A549 (cell line): ENCODE results near the gene MARCHF11. TPM values are rescaled to one million over a fixed set of nuclear protein-coding genes. Genes with fewer than 3 reads are reported as not detected.

Source experiments
- ATAC-seq, 2 experiments: fragments of 200-7000 bp in 1 of 2; fragments of >200 bp in 1 of 2; cut with Nextera tagmentation in 1 of 2; cut with Tn5 transposase in 1 of 2; 3 replicates each; pipeline versions ENCODE4 v1.8.0 to v1.9.1; 2018 to 2020; ENCODE audit warnings: mild to moderate bottlenecking in 1 of 2, moderate library complexity in 1 of 2
- CTCF ChIA-PET: fragments of 300-600 bp; sonication (Branson Sonifier 250); formaldehyde crosslinking; extraction: SDS; loops from one replicate; lab custom pipeline; 2021; ENCODE audit warnings: antibody characterized with exemption, inconsistent platforms; lab: Yijun Ruan, JAX
- POLR2A ChIA-PET: fragments of 350-600 bp; formaldehyde crosslinking; extraction: SDS; loops from one replicate; lab custom pipeline; 2021; ENCODE audit warnings: antibody characterized with exemption, inconsistent platforms; lab: Yijun Ruan, JAX
- DNase-seq, 2 experiments: peaks; one replicate each; pipeline versions ENCODE4 v3.0.0 to v3.0.0-alpha.2; 2011 to 2016; ENCODE audit warnings: low read depth in 1 of 2, low spot score in 1 of 2
- FAIRE-seq: peaks from 2 replicates; lab custom pipeline; 2011; peaks lifted over from hg19 to GRCh38; lab: Jason Lieb, UNC
- H3K27ac ChIP-seq, 2 experiments: fragments of >200 bp; sonication (Bioruptor Twin); formaldehyde crosslinking; 3 replicates each; pipeline ENCODE4 v1.5.1; 2016 to 2017
- H3K4me1 ChIP-seq: fragments of >200 bp; sonication (Bioruptor Twin); formaldehyde crosslinking; 3 replicates; pipeline ENCODE4 v1.6.1; 2016
- H3K4me2 ChIP-seq: fragments of >200 bp; sonication (Bioruptor Twin); formaldehyde crosslinking; 3 replicates; pipeline ENCODE4 v1.6.1; 2016
- H3K4me3 ChIP-seq: fragments of >200 bp; sonication (Bioruptor Twin); formaldehyde crosslinking; 3 replicates; pipeline ENCODE4 v1.5.1; 2016
- H3K9me3 ChIP-seq: fragments of >200 bp; sonication (Bioruptor Twin); formaldehyde crosslinking; 3 replicates; pipeline ENCODE4 v1.6.1; 2016
- ATOH8 ChIP-seq: fragments of 250-450 bp; sonication (Bioruptor Pico); IDR thresholded peaks from 2 replicates; pipeline ENCODE4 v1.5.0; 2020; ENCODE audit warnings: low read depth, mild to moderate bottlenecking, moderate library complexity
- CEBPB ChIP-seq, 2 experiments: fragments of >200 bp in 1 of 2; sonication (Bioruptor Twin) in 1 of 2; formaldehyde crosslinking in 1 of 2; IDR thresholded peaks; 2 replicates each; pipeline ENCODE4 v1.6.1; 2012 to 2016
- EHF ChIP-seq: fragments of 250-450 bp; sonication (Bioruptor Pico); IDR thresholded peaks from 2 replicates; pipeline ENCODE4 v1.5.0; 2020; ENCODE audit warnings: mild to moderate bottlenecking
- EHMT2 ChIP-seq: fragments of 200-600 bp; sonication (generic); IDR thresholded peaks from 2 replicates; pipeline ENCODE4 v1.6.1; 2016; ENCODE audit warnings: antibody characterized with exemption, low read depth, mild to moderate bottlenecking, moderate library complexity
- EP300 ChIP-seq, 2 experiments: fragments of >200 bp; sonication (Bioruptor Twin); formaldehyde crosslinking; IDR thresholded peaks; 2 replicates in 1 of 2; 3 replicates in 1 of 2; pipeline ENCODE4 v1.6.1; 2016 to 2017
- FOSL2 ChIP-seq, 2 experiments: fragments of 450-650 bp in 1 of 2; fragments of >200 bp in 1 of 2; sonication (Bioruptor Twin) in 1 of 2; formaldehyde crosslinking; IDR thresholded peaks; 2 replicates each; pipeline versions ENCODE4 v1.5.0 to v1.6.1; 2016 to 2020; ENCODE audit warnings: mild to moderate bottlenecking in 1 of 2, moderate library complexity in 1 of 2
- FOXS1 ChIP-seq: fragments of 250-450 bp; sonication (Bioruptor Pico); IDR thresholded peaks from 2 replicates; pipeline ENCODE4 v1.5.0; 2020; ENCODE audit warnings: mild to moderate bottlenecking, moderate library complexity
- GATA3 ChIP-seq: IDR thresholded peaks from 2 replicates; pipeline ENCODE4 v1.6.1; 2012; ENCODE audit warnings: borderline replicate concordance
- HEYL ChIP-seq: fragments of 250-450 bp; sonication (Bioruptor Pico); IDR thresholded peaks from 2 replicates; pipeline ENCODE4 v1.8.0; 2021; ENCODE audit warnings: mild to moderate bottlenecking, moderate library complexity
- HOXA7 ChIP-seq: fragments of 250-450 bp; sonication (Bioruptor Pico); IDR thresholded peaks from 2 replicates; pipeline ENCODE4 v1.5.0; 2020; ENCODE audit warnings: mild to moderate bottlenecking, moderate library complexity
- HOXB13 ChIP-seq: fragments of 250-450 bp; sonication (Bioruptor Pico); IDR thresholded peaks from 2 replicates; pipeline ENCODE4 v1.5.0; 2020; ENCODE audit warnings: low read depth, mild to moderate bottlenecking, moderate library complexity
- MAZ ChIP-seq: fragments of 150-350 bp; IDR thresholded peaks from 2 replicates; pipeline ENCODE4 v1.6.1; 2014; ENCODE audit warnings: antibody characterized with exemption, low read depth, low read length, borderline replicate concordance
- NPAS2 ChIP-seq: fragments of 250-450 bp; sonication (Bioruptor Pico); IDR thresholded peaks from 2 replicates; pipeline ENCODE4 v1.8.0; 2022; ENCODE audit warnings: mild to moderate bottlenecking, moderate library complexity, borderline replicate concordance
- NR3C1 ChIP-seq: fragments of >200 bp; sonication (Bioruptor Twin); formaldehyde crosslinking; IDR thresholded peaks from 3 replicates; pipeline ENCODE4 v1.6.1; 2017
- POLR2A ChIP-seq: IDR thresholded peaks from 2 replicates; pipeline ENCODE4 v1.6.1; 2012; ENCODE audit warnings: mild to moderate bottlenecking, low read length
- RARB ChIP-seq: fragments of 250-450 bp; sonication (Bioruptor Pico); IDR thresholded peaks from 2 replicates; pipeline ENCODE4 v1.8.0; 2021; ENCODE audit warnings: mild to moderate bottlenecking, moderate library complexity
- RCOR1 ChIP-seq: fragments of 150-350 bp; IDR thresholded peaks from 2 replicates; pipeline ENCODE4 v1.6.1; 2014; ENCODE audit warnings: antibody characterized with exemption, low read length, low read depth
- RNF2 ChIP-seq: fragments of 200-600 bp; sonication (generic); IDR thresholded peaks from 2 replicates; pipeline ENCODE4 v1.6.1; 2016; ENCODE audit warnings: low read depth, mild to moderate bottlenecking, antibody characterized with exemption, moderate library complexity, borderline replicate concordance
- SMC3 ChIP-seq: fragments of >200 bp; sonication (Bioruptor Twin); formaldehyde crosslinking; IDR thresholded peaks from 3 replicates; pipeline ENCODE4 v1.6.1; 2018; ENCODE audit warnings: inconsistent platforms
- TFCP2L1 ChIP-seq: fragments of 250-450 bp; sonication (Bioruptor Pico); IDR thresholded peaks from 2 replicates; pipeline ENCODE4 v1.5.0; 2021; ENCODE audit warnings: mild to moderate bottlenecking
- TP53 ChIP-seq: fragments of 250-450 bp; sonication (Bioruptor Pico); IDR thresholded peaks from 2 replicates; pipeline ENCODE4 v1.5.0; 2021; ENCODE audit warnings: mild to moderate bottlenecking, moderate library complexity
- ZNF302 ChIP-seq: fragments of 250-450 bp; sonication (Bioruptor Pico); IDR thresholded peaks from 2 replicates; pipeline ENCODE4 v1.9.0; 2021; ENCODE audit warnings: inconsistent platforms, mild to moderate bottlenecking, moderate library complexity
- WGBS: methylation state at CpG from one replicate; pipeline ENCODE4 v1.1.6; 2017; ENCODE audit errors: missing lambda C conversion rate; 5-methylcytosine and 5-hydroxymethylcytosine counted together
- polyA plus RNA-seq, 4 experiments: library from polyadenylated mRNA; depleted of rRNA in 3 of 4; stranded (reverse); fragments of >200 nt; fragmentation: RNase III in 1 of 4; extraction: RNeasy Plus Mini Kit Qiagen cat#74134 plus additional on column Dnase treatment in 1 of 4; gene quantifications; 2 replicates in 3 of 4; 3 replicates in 1 of 4; pipeline ENCODE4 v1.2.3, GENCODE V29; 2011 to 2017
- TF ChIP-seq, protein P1 (sequence below): IDR thresholded peaks from 2 replicates; pipeline ENCODE4 v1.6.1; 2012
- TF ChIP-seq, protein P2 (sequence below): fragments of 250-450 bp; sonication (Bioruptor Pico); IDR thresholded peaks from 2 replicates; pipeline ENCODE4 v1.5.0; 2021; ENCODE audit warnings: mild to moderate bottlenecking, moderate library complexity, borderline replicate concordance
- TF ChIP-seq, protein P3 (sequence below): IDR thresholded peaks from 2 replicates; pipeline ENCODE4 v1.6.1; 2012; ENCODE audit warnings: low read depth, borderline replicate concordance
- TF ChIP-seq, protein P4 (sequence below): fragments of >200 bp; sonication (Bioruptor Twin); formaldehyde crosslinking; IDR thresholded peaks from 2 replicates; pipeline ENCODE4 v1.6.1; 2016

Gene MARCHF11
- polyA plus RNA-seq, 2 of the 4 experiments (the other 2 are of a cell fraction): not detected

DNA sequence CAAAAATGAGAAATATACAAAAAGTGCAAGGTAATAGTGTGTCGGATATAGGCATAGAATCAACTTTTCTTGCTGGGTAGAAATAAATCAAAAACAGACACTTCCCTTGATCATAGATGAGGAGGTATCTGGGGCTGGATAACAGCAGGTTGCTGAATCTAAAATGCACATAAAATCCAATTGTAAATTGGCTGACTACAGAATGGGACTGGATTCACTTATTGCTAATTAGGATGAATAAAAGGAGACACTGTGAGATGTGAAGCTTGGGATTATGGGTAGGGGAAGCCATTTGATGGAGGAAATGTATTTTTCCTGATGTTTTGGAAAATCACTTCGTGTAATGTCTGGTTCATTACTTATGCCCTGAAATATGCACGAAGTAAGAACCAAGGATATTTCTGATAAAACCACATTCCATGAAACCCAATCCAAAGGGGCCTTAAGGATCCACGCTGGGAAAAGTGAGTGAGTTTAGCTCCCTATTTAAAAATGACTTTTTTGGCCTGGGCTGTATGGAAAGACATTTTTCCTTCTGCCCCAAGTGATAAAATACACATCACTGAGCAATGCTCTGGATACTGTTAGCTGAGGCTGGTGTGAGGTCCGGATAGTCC lies 136.1 kb downstream of the MARCHF11 start:
- CTCF ChIA-PET: interaction anchor here (0.8 to 1.2 kb wide), 2 partner anchors 8 to 15 kb away, joined by 3 read pairs; no protein-coding TSS in a partner anchor
- 3% methylated on average over 5 of the region's 5 CpGs for WGBS
- ATAC-seq (no peak), DNase-seq (no peak), FAIRE-seq (no peak)
- POLR2A ChIA-PET: no interaction called here
- H3K4me1 ChIP-seq: no peaks in the 10 kb centered on the region
- no peak overlapping the region for H3K4me2 ChIP-seq
- no peaks in the 10 kb centered on the region for H3K9me3 ChIP-seq
- no peak overlapping the region for H3K4me3 ChIP-seq
- no peak overlapping the region for H3K27ac ChIP-seq
- TF ChIP-seq RCOR1 (no peak), ZNF302 (no peak), RNF2 (no peak), RARB (no peak), SMC3 (no peak), NPAS2 (no peak), ATOH8 (CRISPR knock-in tag) (no peak), POLR2A (no peak), NR3C1 (no peak), HOXB13 (no peak), FOXS1 (CRISPR knock-in tag) (no peak), HEYL (CRISPR knock-in tag) (no peak), HOXA7 (CRISPR knock-in tag) (no peak), TFCP2L1 (CRISPR knock-in tag) (no peak), TP53 (CRISPR knock-in tag) (no peak), FOSL2 (IDR thresholded peaks at IDR 0.05) (no peak), FOSL2 (CRISPR knock-in tag; IDR thresholded peaks at IDR 0.05) (no peak)
- TF ChIP-seq, protein P1, sequence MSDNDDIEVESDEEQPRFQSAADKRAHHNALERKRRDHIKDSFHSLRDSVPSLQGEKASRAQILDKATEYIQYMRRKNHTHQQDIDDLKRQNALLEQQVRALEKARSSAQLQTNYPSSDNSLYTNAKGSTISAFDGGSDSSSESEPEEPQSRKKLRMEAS: no peak
- TF ChIP-seq, protein P2, sequence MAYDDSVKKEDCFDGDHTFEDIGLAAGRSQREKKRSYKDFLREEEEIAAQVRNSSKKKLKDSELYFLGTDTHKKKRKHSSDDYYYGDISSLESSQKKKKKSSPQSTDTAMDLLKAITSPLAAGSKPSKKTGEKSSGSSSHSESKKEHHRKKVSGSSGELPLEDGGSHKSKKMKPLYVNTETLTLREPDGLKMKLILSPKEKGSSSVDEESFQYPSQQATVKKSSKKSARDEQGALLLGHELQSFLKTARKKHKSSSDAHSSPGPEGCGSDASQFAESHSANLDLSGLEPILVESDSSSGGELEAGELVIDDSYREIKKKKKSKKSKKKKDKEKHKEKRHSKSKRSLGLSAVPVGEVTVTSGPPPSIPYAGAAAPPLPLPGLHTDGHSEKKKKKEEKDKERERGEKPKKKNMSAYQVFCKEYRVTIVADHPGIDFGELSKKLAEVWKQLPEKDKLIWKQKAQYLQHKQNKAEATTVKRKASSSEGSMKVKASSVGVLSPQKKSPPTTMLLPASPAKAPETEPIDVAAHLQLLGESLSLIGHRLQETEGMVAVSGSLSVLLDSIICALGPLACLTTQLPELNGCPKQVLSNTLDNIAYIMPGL: no peak
- TF ChIP-seq, protein P3, sequence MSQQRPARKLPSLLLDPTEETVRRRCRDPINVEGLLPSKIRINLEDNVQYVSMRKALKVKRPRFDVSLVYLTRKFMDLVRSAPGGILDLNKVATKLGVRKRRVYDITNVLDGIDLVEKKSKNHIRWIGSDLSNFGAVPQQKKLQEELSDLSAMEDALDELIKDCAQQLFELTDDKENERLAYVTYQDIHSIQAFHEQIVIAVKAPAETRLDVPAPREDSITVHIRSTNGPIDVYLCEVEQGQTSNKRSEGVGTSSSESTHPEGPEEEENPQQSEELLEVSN: no peak

DNA sequence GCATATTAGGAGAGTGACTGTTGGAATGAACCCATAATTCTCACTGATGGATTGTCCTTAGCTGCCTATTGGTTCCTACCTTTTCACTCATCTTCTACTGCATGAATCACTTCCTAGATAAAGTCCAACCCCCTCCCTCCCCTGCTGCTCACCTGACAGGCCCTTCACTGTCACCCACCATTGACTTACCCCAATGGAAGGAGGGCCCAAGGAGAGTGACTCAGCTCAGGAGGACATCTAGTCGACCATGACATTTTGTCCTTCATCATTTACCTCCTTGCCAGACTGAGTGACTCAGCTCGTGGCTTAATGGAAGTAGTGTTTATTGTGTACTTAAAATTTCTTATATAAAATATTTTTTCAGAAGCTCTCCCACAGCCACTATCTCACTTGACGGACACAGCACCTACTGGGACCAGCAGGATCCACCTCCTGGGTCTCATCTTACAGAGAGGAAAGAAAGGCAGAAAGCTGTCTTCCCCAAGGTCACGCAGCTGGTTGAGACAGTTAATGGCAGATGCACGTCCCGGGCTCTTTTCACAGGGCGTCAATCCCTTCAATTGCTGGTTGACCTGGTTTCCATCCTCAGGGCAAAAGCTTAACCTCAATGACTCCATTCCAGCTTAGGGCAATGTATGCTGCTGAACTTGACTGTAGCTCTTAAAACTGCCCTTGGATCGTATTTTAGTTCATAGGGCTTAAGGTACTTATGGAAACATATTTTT lies 142.3 kb downstream of the MARCHF11 start:
- no peak overlapping the region for H3K27ac ChIP-seq
- ChIA-PET CTCF (no interaction called here), POLR2A (no interaction called here)
- WGBS: 14% methylated on average over 8 of the region's 8 CpGs
- H3K4me2 ChIP-seq: no peak overlapping the region
- H3K4me1 ChIP-seq: no peaks in the 10 kb centered on the region
- no peaks in the 10 kb centered on the region for H3K9me3 ChIP-seq
- no peak overlapping the region for H3K4me3 ChIP-seq
- no peak for FAIRE-seq
- no peak for DNase-seq
- ATAC-seq: no peak
- TF ChIP-seq EHMT2 (no peak), EHF (CRISPR knock-in tag) (no peak), TFCP2L1 (CRISPR knock-in tag) (no peak), CEBPB (IDR thresholded peaks at IDR 0.05) (no peak), EP300 (IDR thresholded peaks at IDR 0.05) (no peak), MAZ (no peak), GATA3 (no peak)
- TF ChIP-seq, protein P4, sequence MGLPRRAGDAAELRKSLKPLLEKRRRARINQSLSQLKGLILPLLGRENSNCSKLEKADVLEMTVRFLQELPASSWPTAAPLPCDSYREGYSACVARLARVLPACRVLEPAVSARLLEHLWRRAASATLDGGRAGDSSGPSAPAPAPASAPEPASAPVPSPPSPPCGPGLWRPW: no peak
